Prostate gland (tissue), 2 donors: ENCODE data around the gene DUS2. TPM values are rescaled to one million over a fixed set of nuclear protein-coding genes. Genes with fewer than 3 reads are reported as not detected.

Experiments
- DNase-seq: peaks from one replicate; pipeline ENCODE4 v3.0.0-alpha.2; 2019; ENCODE audit warnings: low spot score
- H3K27ac ChIP-seq, 2 donors: fragments of 200-600 bp; sonication (generic); 2 replicates each; pipeline ENCODE4 v1.5.1; 2017 to 2019
- H3K27me3 ChIP-seq: fragments of 200-600 bp; sonication (generic); replicated peaks from 2 replicates; pipeline ENCODE4 v1.5.1; 2019; ENCODE audit not compliant: insufficient read depth
- H3K36me3 ChIP-seq, 2 donors: fragments of 200-600 bp; sonication (generic); 1 replicate in 1 of 2; 2 replicates in 1 of 2; pipeline versions ENCODE4 v1.5.1 to v1.8.1; 2017 to 2019
- H3K4me1 ChIP-seq: fragments of 200-600 bp; sonication (generic); replicated peaks from 2 replicates; pipeline ENCODE4 v1.5.1; 2019
- H3K4me3 ChIP-seq, 2 donors: fragments of 200-600 bp; sonication (generic); 2 replicates each; pipeline ENCODE4 v1.5.1; 2017 to 2019
- H3K9me3 ChIP-seq: fragments of 200-600 bp; sonication (generic); 2 replicates; pipeline ENCODE4 v1.5.1; 2017
- POLR2A ChIP-seq: fragments of 450-650 bp; IDR thresholded peaks from one replicate; pipeline ENCODE4 v1.6.1; 2016; ENCODE audit warnings: antibody characterized with exemption, mild to moderate bottlenecking
- POLR2AphosphoS5 ChIP-seq: sonication (generic); formaldehyde crosslinking; IDR thresholded peaks from one replicate; pipeline ENCODE4 v1.6.1; 2017; ENCODE audit warnings: antibody characterized with exemption
- WGBS: methylation state at CpG from one replicate; pipeline ENCODE4 v1.1.5; 2018; 5-methylcytosine and 5-hydroxymethylcytosine counted together
- intact Hi-C: fragments of 100-400 bp; cut with DNase I; formaldehyde crosslinking; loops from one replicate; pipeline ENCODE4 v1.14.2; 2022
- total RNA-seq, 2 donors: library from RNA; depleted of rRNA; stranded (reverse); fragments of >200 nt; gene quantifications; one replicate each; pipeline ENCODE4 v1.1.0, GENCODE V29; 2016
- TF ChIP-seq, protein P1 (sequence below), 4 experiments: fragments of 200-600 bp in 2 of 4; fragments of 450-650 bp in 2 of 4; sonication (generic) in 2 of 4; IDR thresholded peaks; 1 replicate in 3 of 4; 2 replicates in 1 of 4; pipeline ENCODE4 v1.5.1; 2016 to 2019; ENCODE audit warnings: antibody characterized with exemption in 4 of 4, mild to moderate bottlenecking in 2 of 4, moderate library complexity in 2 of 4

Gene DUS2
- total RNA-seq, 2 donors from 2014 or later = 7.2 to 14.5 TPM

DNA sequence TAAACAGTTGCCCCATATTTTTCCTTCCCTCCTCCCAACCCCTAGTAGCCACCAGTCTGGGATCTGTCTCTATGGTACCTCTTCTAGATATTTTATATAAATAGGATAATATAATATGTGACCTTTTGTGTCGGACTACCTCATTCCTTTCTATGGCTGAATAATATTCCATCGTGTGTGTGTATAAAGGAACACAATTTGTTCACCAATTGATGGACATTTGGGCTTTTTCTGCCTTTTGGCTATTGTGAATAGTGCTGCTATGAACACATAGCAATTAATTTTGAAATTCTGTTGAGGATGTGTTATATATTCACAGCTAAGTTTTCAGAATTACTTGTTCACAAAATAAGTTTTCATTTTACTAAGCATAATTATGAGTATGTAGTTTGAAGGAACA is 64.6 kb downstream of the DUS2 start:
- no peaks in the 10 kb centered on the region for H3K27me3 ChIP-seq
- H3K4me3 ChIP-seq = no peak overlapping the region
- peaks cover 6% of the 10 kb centered on the region for H3K4me1 ChIP-seq
- no peak for DNase-seq
- whole genome bisulfite sequencing = 77% methylated on average over 2 of the region's 2 CpGs
- no peaks in the 10 kb centered on the region for H3K36me3 ChIP-seq
- H3K27ac ChIP-seq = no peak overlapping the region
- intact Hi-C loops = no loop called here
- H3K9me3 ChIP-seq = no peaks in the 10 kb centered on the region
- no peak for TF ChIP-seq POLR2AphosphoS5
- no peak for TF ChIP-seq POLR2A
- TF ChIP-seq, protein P1, sequence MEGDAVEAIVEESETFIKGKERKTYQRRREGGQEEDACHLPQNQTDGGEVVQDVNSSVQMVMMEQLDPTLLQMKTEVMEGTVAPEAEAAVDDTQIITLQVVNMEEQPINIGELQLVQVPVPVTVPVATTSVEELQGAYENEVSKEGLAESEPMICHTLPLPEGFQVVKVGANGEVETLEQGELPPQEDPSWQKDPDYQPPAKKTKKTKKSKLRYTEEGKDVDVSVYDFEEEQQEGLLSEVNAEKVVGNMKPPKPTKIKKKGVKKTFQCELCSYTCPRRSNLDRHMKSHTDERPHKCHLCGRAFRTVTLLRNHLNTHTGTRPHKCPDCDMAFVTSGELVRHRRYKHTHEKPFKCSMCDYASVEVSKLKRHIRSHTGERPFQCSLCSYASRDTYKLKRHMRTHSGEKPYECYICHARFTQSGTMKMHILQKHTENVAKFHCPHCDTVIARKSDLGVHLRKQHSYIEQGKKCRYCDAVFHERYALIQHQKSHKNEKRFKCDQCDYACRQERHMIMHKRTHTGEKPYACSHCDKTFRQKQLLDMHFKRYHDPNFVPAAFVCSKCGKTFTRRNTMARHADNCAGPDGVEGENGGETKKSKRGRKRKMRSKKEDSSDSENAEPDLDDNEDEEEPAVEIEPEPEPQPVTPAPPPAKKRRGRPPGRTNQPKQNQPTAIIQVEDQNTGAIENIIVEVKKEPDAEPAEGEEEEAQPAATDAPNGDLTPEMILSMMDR (IDR thresholded peaks at IDR 0.05) = no peak

DNA sequence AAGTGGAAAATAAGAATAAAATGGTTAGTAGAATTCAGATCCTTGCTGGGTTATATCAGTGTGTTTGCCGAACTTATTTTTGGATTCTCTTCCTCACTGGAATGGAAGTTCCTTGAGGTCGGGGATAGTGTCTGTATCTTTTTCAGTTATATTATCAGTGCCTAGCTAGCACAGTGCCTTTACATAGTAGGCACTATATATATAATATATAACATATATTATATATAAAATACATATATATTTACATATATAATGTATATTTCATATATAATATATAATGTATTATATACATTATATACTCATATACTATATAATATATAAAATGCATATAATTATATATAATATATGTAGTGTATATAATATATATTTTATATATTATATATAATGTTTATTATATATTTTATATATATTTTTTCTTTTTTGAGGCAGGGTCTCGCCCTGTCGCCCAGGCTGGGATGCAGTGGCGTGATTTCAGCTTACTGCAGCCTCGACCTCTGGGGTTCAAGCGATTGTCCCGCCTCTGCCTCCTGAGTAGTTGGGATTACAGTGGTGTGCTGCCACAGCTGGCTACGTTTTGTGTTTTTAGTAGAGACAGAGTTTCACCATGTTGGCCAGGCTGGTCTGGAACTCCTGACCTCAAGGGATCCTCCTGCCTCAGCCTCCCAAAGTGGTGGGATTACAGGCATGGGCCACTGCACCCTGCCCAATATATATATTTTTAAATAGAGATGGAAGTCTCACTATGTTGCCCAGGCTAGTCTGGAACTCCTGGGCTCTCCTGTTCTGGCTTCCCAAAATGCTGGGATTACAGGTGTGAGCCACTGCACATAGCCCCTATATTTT is 65.3 kb downstream of the DUS2 start:
- Histone ChIP-seq H3K27ac (no peak overlapping the region), H3K9me3 (no peaks in the 10 kb centered on the region), H3K4me1 (peaks cover 6% of the 10 kb centered on the region), H3K4me3 (no peak overlapping the region), H3K27me3 (no peaks in the 10 kb centered on the region), H3K36me3 (no peaks in the 10 kb centered on the region)
- 88% methylated on average over 9 of the region's 9 CpGs for WGBS
- DNase-seq = no peak
- intact Hi-C loops = no loop called here
- TF ChIP-seq, protein P1 (IDR thresholded peaks at IDR 0.05) = no peak
- TF ChIP-seq POLR2AphosphoS5 (no peak), POLR2A (no peak)

GRCh38 chr16:68089067-68089466 is 66.0 kb downstream of the DUS2 start:
- Histone ChIP-seq H3K36me3 (no peaks in the 10 kb centered on the region), H3K4me1 (peaks cover 4% of the 10 kb centered on the region), H3K27ac (no peak overlapping the region), H3K9me3 (no peaks in the 10 kb centered on the region), H3K27me3 (no peaks in the 10 kb centered on the region), H3K4me3 (no peak overlapping the region)
- no peak for DNase-seq
- 75% methylated on average over 4 of the region's 4 CpGs for WGBS
- intact Hi-C loops = no loop called here
- TF ChIP-seq POLR2AphosphoS5 = no peak
- TF ChIP-seq, protein P1 (IDR thresholded peaks at IDR 0.05) = no peak
- no peak for TF ChIP-seq POLR2A

GRCh38 chr16:68090130-68090529 is 67.0 kb downstream of the DUS2 start:
- H3K4me1 ChIP-seq = no peaks in the 10 kb centered on the region
- no peaks in the 10 kb centered on the region for H3K27me3 ChIP-seq
- no peak overlapping the region for H3K27ac ChIP-seq
- intact Hi-C loops = no loop called here
- TF ChIP-seq POLR2A (no peak), POLR2AphosphoS5 (no peak)
- TF ChIP-seq, protein P1 (IDR thresholded peaks at IDR 0.05) = no peak
- 52% methylated on average over 3 of the region's 3 CpGs for WGBS
- H3K4me3 ChIP-seq = no peak overlapping the region
- H3K9me3 ChIP-seq = no peaks in the 10 kb centered on the region
- no peak for DNase-seq
- H3K36me3 ChIP-seq = no peaks in the 10 kb centered on the region

DNA sequence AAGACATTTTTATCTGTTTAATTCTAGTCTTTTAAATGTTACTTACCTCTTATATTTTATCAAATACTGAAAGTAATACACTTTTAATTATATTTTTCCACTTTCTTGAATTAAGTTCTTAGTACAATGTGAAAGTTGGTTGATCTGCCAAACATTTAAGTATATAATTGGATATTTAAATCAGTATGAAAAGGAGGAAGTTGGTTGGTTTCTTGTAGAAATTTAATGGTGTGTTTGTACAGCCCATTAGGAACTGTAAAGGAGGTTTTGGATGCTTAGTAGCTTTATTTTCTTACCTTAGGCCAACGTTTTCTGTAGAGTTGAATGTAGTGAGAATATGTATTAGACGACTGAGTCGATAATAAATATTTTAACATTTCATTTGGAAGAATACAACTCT is 67.4 kb downstream of the DUS2 start:
- H3K4me3 ChIP-seq = no peak overlapping the region
- H3K27ac ChIP-seq = no peak overlapping the region
- DNase-seq = no peak
- no peaks in the 10 kb centered on the region for H3K4me1 ChIP-seq
- no peaks in the 10 kb centered on the region for H3K36me3 ChIP-seq
- intact Hi-C loops = no loop called here
- WGBS = 49% methylated on average over 3 of the region's 3 CpGs
- no peaks in the 10 kb centered on the region for H3K9me3 ChIP-seq
- TF ChIP-seq POLR2AphosphoS5 = no peak
- TF ChIP-seq POLR2A = no peak
- TF ChIP-seq, protein P1 (IDR thresholded peaks at IDR 0.05) = no peak
- no peaks in the 10 kb centered on the region for H3K27me3 ChIP-seq
